DOHH2 (cell line): ENCODE results near the gene PCDHGA11.
A peak's percentile ranks its signal among the peaks of the same experiment; 100 is the strongest.

Experiments used
- H3F3A ChIP-seq: fragments of 200-600 bp; sonication (generic), shearing (Covaris generic); 2 replicates; pipeline ENCODE4 v1.6.0; 2016; ENCODE audit warnings: antibody characterized with exemption, mild to moderate bottlenecking; ENCODE audit not compliant: control insufficient read depth, insufficient read depth
- H3K27ac ChIP-seq: fragments of 200-600 bp; sonication (generic); 2 replicates; pipeline ENCODE4 v1.5.1; 2014; ENCODE audit warnings: low read depth, mild to moderate bottlenecking, low read length, moderate library complexity
- H3K27me3 ChIP-seq: fragments of 200-600 bp; sonication (generic); 2 replicates; pipeline ENCODE4 v1.6.1; 2014; ENCODE audit warnings: mild to moderate bottlenecking, low read length, mixed read lengths; ENCODE audit not compliant: control insufficient read depth
- H3K36me3 ChIP-seq: fragments of 200-600 bp; sonication (generic); 2 replicates; pipeline ENCODE4 v1.6.1; 2014; ENCODE audit warnings: mild to moderate bottlenecking, low read length, moderate library complexity, mixed read lengths; ENCODE audit not compliant: control insufficient read depth
- H3K4me1 ChIP-seq: fragments of 200-600 bp; sonication (generic); 2 replicates; pipeline ENCODE4 v1.6.1; 2014; ENCODE audit warnings: mild to moderate bottlenecking, low read length, mixed read lengths; ENCODE audit not compliant: control insufficient read depth
- H3K4me2 ChIP-seq: fragments of 200-600 bp; sonication (generic); 2 replicates; pipeline ENCODE4 v1.6.0; 2014; ENCODE audit warnings: mild to moderate bottlenecking, low read length, moderate library complexity
- H3K4me3 ChIP-seq: fragments of 200-600 bp; sonication (generic); 2 replicates; pipeline ENCODE4 v1.5.1; 2014; ENCODE audit warnings: mild to moderate bottlenecking, low read length, mixed read lengths
- H3K79me2 ChIP-seq: fragments of 200-600 bp; sonication (generic); 2 replicates; pipeline ENCODE4 v1.6.1; 2014; ENCODE audit warnings: mild to moderate bottlenecking, low read length, mixed read lengths; ENCODE audit not compliant: control insufficient read depth
- H3K9me2 ChIP-seq: fragments of 200-600 bp; sonication (generic); replicated peaks from 2 replicates; pipeline ENCODE4 v1.6.1; 2014; ENCODE audit warnings: mild to moderate bottlenecking, low read length, mixed read lengths; ENCODE audit not compliant: control insufficient read depth
- H3K9me3 ChIP-seq: fragments of 200-600 bp; sonication (generic); 2 replicates; pipeline ENCODE4 v1.6.1; 2014; ENCODE audit warnings: antibody characterized with exemption, low read length, mixed read lengths; ENCODE audit not compliant: control insufficient read depth, insufficient read depth
- H4K20me1 ChIP-seq: fragments of 200-600 bp; sonication (generic); 2 replicates; pipeline ENCODE4 v1.6.0; 2014; ENCODE audit warnings: low read depth, mild to moderate bottlenecking, antibody characterized with exemption, low read length, moderate library complexity; ENCODE audit not compliant: control insufficient read depth, insufficient read depth
- EZH2phosphoT487 ChIP-seq: fragments of 200-600 bp; sonication (generic); IDR thresholded peaks from 2 replicates; pipeline ENCODE4 v1.6.1; 2017; ENCODE audit warnings: borderline replicate concordance, mild to moderate bottlenecking, antibody characterized with exemption, low read length, moderate library complexity, mixed read lengths
- TF ChIP-seq, protein P1 (sequence below): fragments of 200-600 bp; sonication (generic); IDR thresholded peaks from one replicate; pipeline ENCODE4 v1.5.1; 2014; ENCODE audit warnings: antibody characterized with exemption, mild to moderate bottlenecking, low read depth, low read length; ENCODE audit not compliant: poor library complexity, severe bottlenecking

PCDHGA11 gene

DNA sequence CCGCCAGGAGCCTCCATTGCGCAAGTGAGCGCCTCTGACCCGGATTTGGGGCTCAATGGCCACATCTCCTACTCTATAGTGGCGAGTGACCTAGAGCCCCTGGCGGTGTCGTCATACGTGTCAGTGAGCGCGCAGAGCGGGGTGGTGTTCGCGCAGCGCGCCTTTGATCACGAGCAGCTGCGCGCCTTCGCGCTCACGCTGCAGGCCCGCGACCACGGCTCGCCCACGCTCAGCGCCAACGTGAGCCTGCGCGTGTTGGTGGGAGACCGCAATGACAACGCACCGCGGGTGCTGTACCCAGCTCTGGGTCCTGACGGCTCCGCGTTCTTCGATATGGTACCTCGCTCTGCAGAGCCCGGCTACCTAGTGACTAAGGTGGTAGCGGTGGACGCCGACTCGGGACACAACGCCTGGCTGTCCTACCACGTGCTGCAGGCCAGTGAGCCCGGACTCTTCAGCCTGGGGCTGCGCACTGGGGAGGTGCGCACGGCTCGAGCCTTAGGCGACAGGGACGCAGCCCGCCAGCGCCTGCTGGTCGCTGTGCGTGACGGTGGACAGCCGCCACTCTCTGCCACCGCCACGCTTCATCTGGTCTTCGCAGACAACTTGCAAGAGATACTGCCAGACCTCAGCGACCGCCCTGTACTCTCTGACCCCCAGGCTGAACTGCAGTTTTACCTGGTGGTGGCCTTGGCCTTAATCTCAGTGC is 11.1 kb upstream of the PCDHGA11 start:
- Histone ChIP-seq H3K4me2 (no peak overlapping the region), H3K4me3 (no peak overlapping the region), H3K9me3 (peaks cover 14% of the 10 kb centered on the region; the same call in 1 of the 2 replicates), H3K4me1 (no peaks in the 10 kb centered on the region), H3K9me2 (no peaks in the 10 kb centered on the region), H3F3A (no peaks in the 10 kb centered on the region), H4K20me1 (no peaks in the 10 kb centered on the region), H3K27ac (no peak overlapping the region), H3K36me3 (peaks cover 21% of the 10 kb centered on the region), H3K27me3 (no peaks in the 10 kb centered on the region), H3K79me2 (no peaks in the 10 kb centered on the region)
- TF ChIP-seq EZH2phosphoT487: no peak
- TF ChIP-seq, protein P1, sequence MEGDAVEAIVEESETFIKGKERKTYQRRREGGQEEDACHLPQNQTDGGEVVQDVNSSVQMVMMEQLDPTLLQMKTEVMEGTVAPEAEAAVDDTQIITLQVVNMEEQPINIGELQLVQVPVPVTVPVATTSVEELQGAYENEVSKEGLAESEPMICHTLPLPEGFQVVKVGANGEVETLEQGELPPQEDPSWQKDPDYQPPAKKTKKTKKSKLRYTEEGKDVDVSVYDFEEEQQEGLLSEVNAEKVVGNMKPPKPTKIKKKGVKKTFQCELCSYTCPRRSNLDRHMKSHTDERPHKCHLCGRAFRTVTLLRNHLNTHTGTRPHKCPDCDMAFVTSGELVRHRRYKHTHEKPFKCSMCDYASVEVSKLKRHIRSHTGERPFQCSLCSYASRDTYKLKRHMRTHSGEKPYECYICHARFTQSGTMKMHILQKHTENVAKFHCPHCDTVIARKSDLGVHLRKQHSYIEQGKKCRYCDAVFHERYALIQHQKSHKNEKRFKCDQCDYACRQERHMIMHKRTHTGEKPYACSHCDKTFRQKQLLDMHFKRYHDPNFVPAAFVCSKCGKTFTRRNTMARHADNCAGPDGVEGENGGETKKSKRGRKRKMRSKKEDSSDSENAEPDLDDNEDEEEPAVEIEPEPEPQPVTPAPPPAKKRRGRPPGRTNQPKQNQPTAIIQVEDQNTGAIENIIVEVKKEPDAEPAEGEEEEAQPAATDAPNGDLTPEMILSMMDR: no peak

DNA sequence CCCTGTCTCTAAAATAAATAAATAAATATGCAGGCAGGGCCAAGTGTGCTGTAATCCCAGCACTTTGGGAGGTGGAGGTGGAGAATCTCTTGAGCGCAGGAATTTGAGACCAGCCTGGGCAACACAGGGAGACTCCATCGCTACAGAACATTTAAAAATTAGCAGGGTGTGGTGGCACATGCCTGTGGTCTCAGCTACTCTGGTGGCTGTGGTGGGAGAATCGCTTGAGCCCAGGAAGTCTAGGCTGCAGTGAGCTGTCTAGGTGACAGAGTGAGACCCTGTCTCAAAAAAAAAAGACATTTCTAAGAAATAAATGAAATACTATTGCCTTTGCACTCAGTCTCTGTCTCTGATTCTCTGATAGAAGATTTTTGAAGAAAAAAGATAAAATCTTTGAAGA is 9.3 kb upstream of the PCDHGA11 start:
- Histone ChIP-seq H3K27me3 (no peaks in the 10 kb centered on the region), H3F3A (no peaks in the 10 kb centered on the region), H3K79me2 (no peaks in the 10 kb centered on the region), H3K27ac (no peak overlapping the region), H3K4me3 (no peak overlapping the region), H3K4me2 (no peak overlapping the region), H3K4me1 (no peaks in the 10 kb centered on the region), H4K20me1 (no peaks in the 10 kb centered on the region), H3K36me3 (peaks cover 18% of the 10 kb centered on the region), H3K9me3 (peaks cover 14% of the 10 kb centered on the region; the same call in 1 of the 2 replicates), H3K9me2 (no peaks in the 10 kb centered on the region)
- TF ChIP-seq, protein P1: no peak
- TF ChIP-seq EZH2phosphoT487: no peak

DNA sequence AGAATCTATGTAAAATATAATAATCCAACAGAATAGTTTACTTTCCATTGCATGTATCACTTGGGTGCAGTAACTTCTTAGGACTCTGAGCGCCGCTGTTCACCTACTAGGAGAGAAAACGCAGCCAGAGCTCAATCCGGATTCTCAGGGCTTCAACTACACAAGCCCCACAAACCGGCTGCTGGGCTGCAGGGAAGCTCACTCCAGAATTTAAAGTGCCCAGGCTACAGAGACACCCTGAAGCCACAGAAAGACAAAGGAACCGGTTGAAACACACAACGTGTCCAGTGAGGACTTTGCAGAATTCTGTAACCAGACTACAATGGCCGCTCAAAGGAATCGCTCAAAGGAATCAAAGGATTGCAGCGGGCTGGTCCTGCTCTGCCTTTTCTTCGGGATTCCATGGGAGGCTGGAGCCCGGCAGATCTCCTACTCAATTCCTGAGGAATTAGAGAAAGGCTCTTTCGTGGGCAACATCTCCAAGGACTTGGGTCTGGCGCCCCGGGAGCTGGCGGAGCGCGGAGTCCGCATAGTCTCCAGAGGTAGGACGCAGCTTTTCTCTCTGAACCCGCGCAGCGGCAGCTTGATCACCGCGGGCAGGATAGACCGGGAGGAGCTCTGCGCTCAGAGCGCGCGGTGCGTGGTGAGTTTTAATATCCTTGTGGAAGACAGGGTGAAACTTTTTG is 7.9 kb upstream of the PCDHGA11 start, which contains the start of gene PCDHGA10:
Gene PCDHGA10, plus strand, starts transcription at position 134 of the 686 bp plus-strand sequence. Its CDS starts 189 bp downstream, at position 323.
- Histone ChIP-seq H3K9me3 (peaks cover 18% of the 10 kb centered on the region; the same call in 1 of the 2 replicates), H3F3A (no peaks in the 10 kb centered on the region), H3K4me1 (no peaks in the 10 kb centered on the region), H3K27ac (no peak within 1 kb of the TSS), H3K79me2 (no peaks in the 10 kb centered on the region), H3K36me3 (peaks cover 15% of the 10 kb centered on the region), H3K4me2 (no peak within 1 kb of the TSS), H3K9me2 (no peaks in the 10 kb centered on the region), H3K4me3 (no peak within 1 kb of the TSS), H4K20me1 (no peaks in the 10 kb centered on the region), H3K27me3 (no peaks in the 10 kb centered on the region)
- TF ChIP-seq, protein P1: peak; percentile 28
- no peak for TF ChIP-seq EZH2phosphoT487
